C4-2B (cell line): ENCODE data around the gene GPR15.

Source experiments
- H3K27ac ChIP-seq: fragments of 450-650 bp; 2 replicates; pipeline ENCODE4 v1.5.1; 2017
- CTCF ChIP-seq: fragments of 450-650 bp; conservative IDR thresholded peaks from 2 replicates; pipeline ENCODE4 v1.5.1; 2017; ENCODE audit warnings: mild to moderate bottlenecking
- ZFX ChIP-seq: fragments of 450-650 bp; IDR thresholded peaks from 2 replicates; pipeline ENCODE4 v1.6.1; 2017

GPR15 gene

DNA sequence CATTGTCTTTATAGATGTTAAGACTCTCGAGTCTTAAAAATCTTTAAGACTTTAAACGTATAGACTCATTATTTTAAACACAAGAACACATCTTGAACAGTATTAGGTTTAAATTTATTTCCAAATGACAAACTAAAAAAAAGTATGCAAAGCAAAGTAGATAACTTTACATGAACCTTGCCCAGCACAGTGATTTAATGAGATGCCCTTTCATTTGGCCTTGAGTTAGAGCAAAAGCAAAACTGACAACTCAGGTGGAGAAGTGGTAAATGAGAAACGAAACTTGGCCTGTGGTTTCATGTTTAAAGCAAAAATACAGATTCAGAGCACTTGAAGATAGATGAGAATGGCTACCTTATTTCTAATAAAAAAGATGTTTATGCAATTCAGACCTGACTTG lies 8.6 kb downstream of the GPR15 start:
- H3K27ac ChIP-seq, result no peak overlapping the region
- TF ChIP-seq CTCF (no peak), ZFX (no peak)

DNA sequence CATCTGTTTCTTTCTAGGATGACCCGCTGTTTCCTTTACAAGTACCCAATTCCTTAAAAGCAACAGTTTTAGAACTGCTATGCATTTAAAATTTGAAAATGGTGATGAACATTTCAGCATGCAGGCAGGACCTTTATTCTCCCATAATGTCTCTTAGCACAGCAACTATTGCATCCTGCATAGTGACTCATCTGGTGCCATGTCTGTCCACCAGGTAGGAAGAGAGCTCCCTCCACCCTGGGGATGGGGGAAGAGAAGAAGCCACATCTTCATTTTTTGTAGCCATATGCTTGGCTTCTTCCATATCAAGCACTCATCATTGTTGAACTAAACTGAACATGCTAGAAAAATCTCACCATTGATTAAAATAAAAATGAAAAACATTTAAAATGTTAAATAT lies 9.9 kb downstream of the GPR15 start:
- H3K27ac ChIP-seq, result no peak overlapping the region
- no peak for TF ChIP-seq CTCF
- no peak for TF ChIP-seq ZFX

- no peak overlapping the region for H3K27ac ChIP-seq
- no peak for TF ChIP-seq CTCF
- no peak for TF ChIP-seq ZFX
Measured at GRCh38 chr3:98542623-98543022, 10.8 kb downstream of the GPR15 start.

DNA sequence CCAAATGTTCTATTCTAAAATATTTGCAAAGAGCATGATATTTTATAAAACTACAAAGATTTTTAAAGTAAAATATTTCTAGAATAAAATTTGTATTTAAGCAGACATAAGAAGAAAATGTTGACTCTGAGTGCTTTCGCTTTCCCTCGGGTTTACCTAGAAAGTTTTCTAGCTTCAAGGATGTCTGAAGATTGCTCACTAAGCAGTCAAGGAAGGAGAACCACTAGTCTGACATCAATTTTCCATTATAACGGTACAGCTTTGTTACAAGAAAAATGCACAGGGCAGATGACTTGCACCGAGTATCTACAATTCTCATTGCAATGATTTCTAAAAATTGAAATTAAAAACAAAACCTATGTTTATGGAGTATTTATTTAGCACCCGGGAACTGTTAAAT lies 14.2 kb downstream of the GPR15 start:
- no peak overlapping the region for H3K27ac ChIP-seq
- TF ChIP-seq ZFX (no peak), CTCF (no peak)

- no peak for TF ChIP-seq ZFX
- no peak for TF ChIP-seq CTCF
- no peak overlapping the region for H3K27ac ChIP-seq
Measured at GRCh38 chr3:98548544-98548943, 16.8 kb downstream of the GPR15 start.

DNA sequence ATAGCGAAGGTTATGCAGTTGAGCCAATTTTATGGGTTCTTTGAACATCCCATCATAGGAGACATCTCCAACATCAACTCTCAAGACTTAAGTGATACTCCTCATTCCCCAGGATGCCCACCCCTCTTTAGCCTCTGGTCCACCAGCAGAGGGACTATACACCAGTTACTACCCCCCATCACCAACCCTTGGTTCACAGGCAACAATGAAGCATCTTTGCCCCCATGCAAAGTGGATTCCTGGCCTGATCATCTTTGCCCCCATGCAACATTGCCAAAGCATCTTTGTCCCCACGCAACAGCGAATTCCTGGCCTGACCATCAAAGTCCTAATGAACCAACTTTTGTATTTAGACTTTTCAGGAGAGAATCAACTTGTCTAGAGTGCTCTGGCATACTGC lies 19.1 kb downstream of the GPR15 start:
- no peak overlapping the region for H3K27ac ChIP-seq
- TF ChIP-seq ZFX (no peak), CTCF (no peak)

- no peak for TF ChIP-seq ZFX
- no peak for TF ChIP-seq CTCF
- no peak overlapping the region for H3K27ac ChIP-seq
Measured at GRCh38 chr3:98551236-98551635, 19.5 kb downstream of the GPR15 start.
